Transverse colon (tissue), 4 donors: ENCODE measurements around the gene ATE1. TPM values are rescaled to one million over a fixed set of nuclear protein-coding genes. Genes with fewer than 3 reads are reported as not detected.

Experiments
- DNase-seq: peaks from one replicate; pipeline ENCODE4 v3.0.0-alpha.2; 2019
- H3K27ac ChIP-seq, 4 donors: fragments of 200-600 bp; sonication (generic); 2 replicates each; pipeline ENCODE4 v1.5.1; 2016 to 2018; ENCODE audit warnings: inconsistent platforms in 4 of 4
- H3K27me3 ChIP-seq: fragments of 200-600 bp; sonication (generic); 2 replicates; pipeline ENCODE4 v1.5.1; 2017; ENCODE audit warnings: inconsistent platforms
- H3K36me3 ChIP-seq, 4 donors: fragments of 200-600 bp; sonication (generic); 2 replicates each; pipeline ENCODE4 v1.5.1; 2017 to 2019; ENCODE audit warnings: inconsistent platforms in 4 of 4
- H3K4me1 ChIP-seq, 4 donors: fragments of 200-600 bp; sonication (generic); 2 replicates each; pipeline ENCODE4 v1.5.1; 2017 to 2020; ENCODE audit warnings: inconsistent platforms in 4 of 4
- H3K4me3 ChIP-seq, 4 donors: fragments of 200-600 bp; sonication (generic); 1 replicate in 1 of 4; 2 replicates in 3 of 4; pipeline versions ENCODE4 v1.5.1 to v1.6.1; 2017 to 2019; ENCODE audit warnings: inconsistent platforms in 4 of 4
- H3K9me3 ChIP-seq, 2 donors: fragments of 200-600 bp; sonication (generic); 2 replicates each; pipeline ENCODE4 v1.5.1; 2017 to 2019; ENCODE audit warnings: inconsistent platforms in 2 of 2
- EP300 ChIP-seq: sonication (generic); formaldehyde crosslinking; IDR thresholded peaks from one replicate; pipeline ENCODE4 v1.6.1; 2017; ENCODE audit warnings: antibody characterized with exemption, low read depth
- POLR2A ChIP-seq: fragments of 450-650 bp; IDR thresholded peaks from one replicate; pipeline ENCODE4 v1.6.1; 2016; ENCODE audit warnings: antibody characterized with exemption, mild to moderate bottlenecking, moderate library complexity
- POLR2AphosphoS5 ChIP-seq, 3 donors: sonication (generic); formaldehyde crosslinking; IDR thresholded peaks; one replicate each; pipeline ENCODE4 v1.6.1; 2016; ENCODE audit warnings: antibody characterized with exemption in 3 of 3
- WGBS, 2 donors: methylation state at CpG; one replicate each; pipeline ENCODE4 v1.1.5; 2018; ENCODE audit warnings: low coverage in 1 of 2; 5-methylcytosine and 5-hydroxymethylcytosine counted together
- in situ Hi-C, 4 donors: fragments of 200-750 bp; cut with MboI; loops; one replicate each; pipeline versions ENCODE4 v1.15.0 to v1.15.1; 2017; ENCODE audit warnings: low sequenced_read_pairs in 3 of 4, low pct_ligation_motif_present in 1 of 4, low pct_unique_long_range_greater_than_20kb in 1 of 4
- intact Hi-C: fragments of 100-400 bp; cut with DNase I; formaldehyde crosslinking; loops from one replicate; pipeline ENCODE4 v1.15.1; 2023; ENCODE audit warnings: low total_unique reads
- total RNA-seq, 4 donors: library from RNA; depleted of rRNA; stranded (reverse); fragments of >200 nt; gene quantifications; one replicate each; pipeline ENCODE4 v1.1.0, GENCODE V29; 2016
- TF ChIP-seq, protein P1 (sequence below), 5 experiments: fragments of 200-600 bp in 3 of 5; fragments of 450-650 bp in 2 of 5; sonication (generic) in 3 of 5; IDR thresholded peaks; 1 replicate in 2 of 5; 2 replicates in 3 of 5; pipeline ENCODE4 v1.5.1; 2016 to 2017; ENCODE audit warnings: antibody characterized with exemption in 5 of 5, inconsistent platforms in 3 of 5, mild to moderate bottlenecking in 2 of 5, moderate library complexity in 1 of 5

ATE1 gene
- total RNA-seq, 4 donors from 2014 or later = 25.3 to 1,446 (median 31.4) TPM

DNA sequence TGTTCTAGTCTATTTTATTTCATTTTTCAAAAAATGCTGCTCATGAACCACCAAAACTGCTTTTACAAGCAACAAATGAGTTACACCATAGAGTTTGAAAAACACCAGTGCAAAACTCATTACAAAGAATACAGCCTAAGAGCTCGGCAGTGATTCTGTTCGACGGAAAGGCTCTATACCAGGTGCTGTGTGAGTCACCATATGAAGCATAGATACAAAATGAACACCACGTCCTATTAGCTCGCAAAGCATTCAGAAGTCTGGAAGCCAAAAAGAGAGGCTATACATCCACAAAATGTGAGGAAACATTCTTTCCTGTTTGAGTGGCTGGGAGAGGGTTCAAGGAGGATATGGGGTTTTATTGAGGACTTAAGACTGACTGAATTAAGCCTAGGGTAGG lies 136.1 kb downstream of the ATE1 start:
- no peak for DNase-seq
- Histone ChIP-seq H3K4me1 (no peaks in the 10 kb centered on the region), H3K9me3 (no peaks in the 10 kb centered on the region), H3K4me3 (no peak overlapping the region), H3K36me3 (peaks cover 0 to 5% (median 0%) of the 10 kb centered on the region in 4 donors), H3K27me3 (no peaks in the 10 kb centered on the region), H3K27ac (no peak overlapping the region)
- TF ChIP-seq, protein P1, sequence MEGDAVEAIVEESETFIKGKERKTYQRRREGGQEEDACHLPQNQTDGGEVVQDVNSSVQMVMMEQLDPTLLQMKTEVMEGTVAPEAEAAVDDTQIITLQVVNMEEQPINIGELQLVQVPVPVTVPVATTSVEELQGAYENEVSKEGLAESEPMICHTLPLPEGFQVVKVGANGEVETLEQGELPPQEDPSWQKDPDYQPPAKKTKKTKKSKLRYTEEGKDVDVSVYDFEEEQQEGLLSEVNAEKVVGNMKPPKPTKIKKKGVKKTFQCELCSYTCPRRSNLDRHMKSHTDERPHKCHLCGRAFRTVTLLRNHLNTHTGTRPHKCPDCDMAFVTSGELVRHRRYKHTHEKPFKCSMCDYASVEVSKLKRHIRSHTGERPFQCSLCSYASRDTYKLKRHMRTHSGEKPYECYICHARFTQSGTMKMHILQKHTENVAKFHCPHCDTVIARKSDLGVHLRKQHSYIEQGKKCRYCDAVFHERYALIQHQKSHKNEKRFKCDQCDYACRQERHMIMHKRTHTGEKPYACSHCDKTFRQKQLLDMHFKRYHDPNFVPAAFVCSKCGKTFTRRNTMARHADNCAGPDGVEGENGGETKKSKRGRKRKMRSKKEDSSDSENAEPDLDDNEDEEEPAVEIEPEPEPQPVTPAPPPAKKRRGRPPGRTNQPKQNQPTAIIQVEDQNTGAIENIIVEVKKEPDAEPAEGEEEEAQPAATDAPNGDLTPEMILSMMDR (IDR thresholded peaks at IDR 0.05) = no peak
- intact Hi-C loops (no loop called here), in situ Hi-C loops (no loop called here)
- 90 to 96% methylated on average over 2 to 5 of the region's 5 CpGs for WGBS, 2 donors

DNA sequence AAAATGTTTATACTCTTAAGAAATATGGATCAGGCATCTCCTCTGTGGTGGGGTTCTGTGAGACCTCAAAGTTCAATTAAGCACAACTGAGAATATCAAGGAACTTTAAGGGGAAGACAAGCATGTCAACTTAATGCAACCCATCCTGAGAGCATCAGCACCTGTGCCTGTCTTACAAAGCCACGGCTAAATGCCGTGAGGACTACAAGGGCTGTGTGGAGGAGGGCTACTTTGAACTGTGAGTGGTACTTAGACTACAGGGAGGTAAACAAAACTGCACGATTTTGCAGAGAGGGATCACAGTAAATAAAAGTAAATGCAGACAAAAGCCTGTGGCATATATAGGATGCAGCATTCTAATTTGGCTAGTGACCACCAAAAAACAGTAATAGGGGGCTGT lies 139.1 kb downstream of the ATE1 start:
- Histone ChIP-seq H3K27me3 (no peaks in the 10 kb centered on the region), H3K36me3 (peaks cover 0 to 5% (median 0%) of the 10 kb centered on the region in 4 donors), H3K27ac (no peak overlapping the region), H3K4me1 (no peaks in the 10 kb centered on the region), H3K9me3 (no peaks in the 10 kb centered on the region), H3K4me3 (no peak overlapping the region)
- in situ Hi-C loops = no loop called here
- 84% methylated on average over 3 of the region's 3 CpGs; no CpG with 5 or more reads in 1 of the 2 donors for WGBS, 2 donors
- intact Hi-C loops = no loop called here
- no peak for DNase-seq
- no peak for TF ChIP-seq POLR2AphosphoS5 (IDR thresholded peaks at IDR 0.05)
- no peak for TF ChIP-seq POLR2A
- TF ChIP-seq EP300 = no peak
- TF ChIP-seq, protein P1 (IDR thresholded peaks at IDR 0.05) = no peak

DNA sequence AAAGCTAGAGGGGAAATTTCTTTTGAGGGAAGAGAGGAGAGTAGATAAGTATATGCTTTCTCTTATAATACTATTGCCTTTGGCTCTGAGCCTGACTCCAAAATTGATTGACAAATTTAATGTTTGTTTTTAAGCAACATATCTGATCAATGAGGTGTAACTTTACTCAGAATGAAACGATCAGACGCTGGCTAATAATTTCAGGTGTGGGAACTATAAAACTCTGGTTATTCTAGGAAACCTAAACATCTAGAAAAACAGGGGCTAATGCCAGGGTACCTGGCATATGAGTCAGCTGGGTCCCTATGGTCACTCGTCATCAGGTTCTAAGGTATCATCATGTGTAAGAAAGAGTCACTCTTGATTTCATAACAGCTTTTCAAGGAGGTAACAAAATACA lies 139.7 kb downstream of the ATE1 start:
- Histone ChIP-seq H3K36me3 (peaks cover 0 to 5% (median 0%) of the 10 kb centered on the region in 4 donors), H3K4me1 (no peaks in the 10 kb centered on the region), H3K9me3 (no peaks in the 10 kb centered on the region), H3K27me3 (no peaks in the 10 kb centered on the region), H3K4me3 (no peak overlapping the region), H3K27ac (no peak overlapping the region)
- no peak for DNase-seq
- in situ Hi-C loops = no loop called here
- 84 to 89% methylated on average over 3 of the region's 3 CpGs for WGBS, 2 donors
- no peak for TF ChIP-seq POLR2A
- no peak for TF ChIP-seq POLR2AphosphoS5 (IDR thresholded peaks at IDR 0.05)
- TF ChIP-seq, protein P1 (IDR thresholded peaks at IDR 0.05) = no peak
- no peak for TF ChIP-seq EP300
- intact Hi-C loops = no loop called here

DNA sequence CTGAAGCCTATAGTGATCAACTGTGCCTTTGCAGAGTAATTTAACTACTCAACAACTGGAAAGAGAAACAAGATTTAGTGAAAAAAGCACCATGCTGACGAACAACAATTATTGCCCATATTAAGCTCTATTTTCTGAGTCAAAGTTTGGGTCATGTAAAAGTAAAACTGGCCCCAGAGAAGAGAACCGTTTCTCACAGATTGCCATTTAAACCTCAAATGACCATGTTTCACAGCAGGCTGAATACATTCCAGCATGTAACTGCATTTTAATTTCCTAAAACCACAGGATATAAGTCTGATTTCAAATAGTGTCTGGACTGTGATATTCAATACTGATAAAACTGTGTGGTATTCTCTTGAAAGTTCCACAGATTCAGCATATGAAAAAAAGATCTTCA lies 140.7 kb downstream of the ATE1 start:
- Histone ChIP-seq H3K27me3 (no peaks in the 10 kb centered on the region), H3K9me3 (no peaks in the 10 kb centered on the region), H3K36me3 (peaks cover 0 to 3% (median 0%) of the 10 kb centered on the region in 4 donors), H3K4me3 (no peak overlapping the region), H3K27ac (no peak overlapping the region), H3K4me1 (no peaks in the 10 kb centered on the region)
- TF ChIP-seq, protein P1 (IDR thresholded peaks at IDR 0.05) = no peak
- no peak for TF ChIP-seq POLR2AphosphoS5 (IDR thresholded peaks at IDR 0.05)
- DNase-seq = no peak
- WGBS, 2 donors = 79 to 84% methylated on average over 2 of the region's 2 CpGs
- intact Hi-C loops (no loop called here), in situ Hi-C loops (no loop called here)
